HEK293 (cell line): ENCODE results near the gene PRSS56.

Experiments used
- CTCF ChIA-PET: fragments of 350-600 bp; formaldehyde crosslinking; extraction: SDS; loops from one replicate; lab custom pipeline; 2021; ENCODE audit warnings: antibody characterized with exemption; lab: Yijun Ruan, JAX
- POLR2A ChIA-PET: fragments of 300-600 bp; formaldehyde crosslinking; extraction: SDS; loops from one replicate; lab custom pipeline; 2020; ENCODE audit warnings: antibody characterized with exemption, inconsistent platforms; lab: Yijun Ruan, JAX
- H3K27ac ChIP-seq: fragments of 200-500 bp; sonication (Bioruptor generic); 2 replicates; pipeline ENCODE4 v1.5.1; 2014; ENCODE audit warnings: low read depth, low read length, control low read depth, inconsistent platforms; ENCODE audit errors: extremely low read depth
- H3K36me3 ChIP-seq, 2 experiments: fragments of 200-500 bp in 1 of 2; sonication (Bioruptor generic) in 1 of 2; 1 replicate in 1 of 2; 2 replicates in 1 of 2; pipeline ENCODE4 v1.5.1; 2014 to 2017; ENCODE audit warnings: inconsistent platforms in 2 of 2, low read length in 2 of 2; ENCODE audit not compliant: control insufficient read depth in 2 of 2, insufficient read depth in 1 of 2
- H3K4me1 ChIP-seq: fragments of 200-500 bp; sonication (Bioruptor generic); 2 replicates; pipeline ENCODE4 v1.5.1; 2014; ENCODE audit warnings: mild to moderate bottlenecking, low read length, inconsistent platforms; ENCODE audit not compliant: control insufficient read depth, insufficient read depth
- H3K4me3 ChIP-seq: 2 replicates; pipeline ENCODE4 v1.5.1; 2011; ENCODE audit warnings: low read depth, mild to moderate bottlenecking, control low read depth, low read length, moderate library complexity
- H3K9me3 ChIP-seq: fragments of 200-500 bp; sonication (Bioruptor generic); 2 replicates; pipeline ENCODE4 v1.5.1; 2014; ENCODE audit warnings: low read depth, low read length, inconsistent platforms; ENCODE audit not compliant: control insufficient read depth, insufficient read depth
- OSR2 ChIP-seq: fragments of 450-650 bp; formaldehyde crosslinking; IDR thresholded peaks from 2 replicates; pipeline ENCODE4 v1.5.1; 2016; ENCODE audit warnings: missing biosample characterization, missing genetic modification characterization
- YY2 ChIP-seq: fragments of 450-650 bp; formaldehyde crosslinking; IDR thresholded peaks from 2 replicates; pipeline ENCODE4 v1.5.1; 2016; ENCODE audit warnings: missing biosample characterization, missing genetic modification characterization
- ZBTB1 ChIP-seq: fragments of 450-650 bp; formaldehyde crosslinking; IDR thresholded peaks from 2 replicates; pipeline ENCODE4 v1.5.1; 2016; ENCODE audit warnings: missing biosample characterization, missing genetic modification characterization
- ZBTB17 ChIP-seq: fragments of 450-650 bp; formaldehyde crosslinking; IDR thresholded peaks from 2 replicates; pipeline ENCODE4 v1.5.1; 2016; ENCODE audit warnings: missing biosample characterization, missing genetic modification characterization
- ZFP37 ChIP-seq: fragments of 450-650 bp; formaldehyde crosslinking; IDR thresholded peaks from 2 replicates; pipeline ENCODE4 v1.5.1; 2016; ENCODE audit warnings: missing biosample characterization, missing genetic modification characterization
- ZNF112 ChIP-seq: fragments of 450-650 bp; formaldehyde crosslinking; IDR thresholded peaks from 2 replicates; pipeline ENCODE4 v1.5.0; 2017; ENCODE audit warnings: missing biosample characterization, missing genetic modification characterization
- ZNF155 ChIP-seq: fragments of 450-650 bp; formaldehyde crosslinking; IDR thresholded peaks from 2 replicates; pipeline ENCODE4 v1.5.1; 2016; ENCODE audit warnings: missing biosample characterization, missing genetic modification characterization
- ZNF211 ChIP-seq: fragments of 450-650 bp; formaldehyde crosslinking; IDR thresholded peaks from 2 replicates; pipeline ENCODE4 v1.5.1; 2016; ENCODE audit warnings: low read depth, missing biosample characterization, missing genetic modification characterization
- ZNF311 ChIP-seq: fragments of 450-650 bp; formaldehyde crosslinking; IDR thresholded peaks from 2 replicates; pipeline ENCODE4 v1.5.1; 2017; ENCODE audit warnings: missing biosample characterization, missing genetic modification characterization, borderline replicate concordance
- ZNF366 ChIP-seq: fragments of 450-650 bp; formaldehyde crosslinking; conservative IDR thresholded peaks from 2 replicates; pipeline ENCODE4 v1.5.1; 2016; ENCODE audit warnings: missing biosample characterization, missing genetic modification characterization
- ZNF423 ChIP-seq: fragments of 450-650 bp; formaldehyde crosslinking; IDR thresholded peaks from 2 replicates; pipeline ENCODE4 v1.5.1; 2016; ENCODE audit warnings: missing biosample characterization, missing genetic modification characterization
- ZNF426 ChIP-seq: fragments of 450-650 bp; formaldehyde crosslinking; IDR thresholded peaks from 2 replicates; pipeline ENCODE4 v1.5.1; 2017; ENCODE audit warnings: missing biosample characterization, missing genetic modification characterization, mild to moderate bottlenecking, inconsistent platforms, moderate library complexity
- ZNF530 ChIP-seq: fragments of 450-650 bp; formaldehyde crosslinking; IDR thresholded peaks from 2 replicates; pipeline ENCODE4 v1.5.1; 2016; ENCODE audit warnings: low read depth, missing biosample characterization, missing genetic modification characterization
- ZNF555 ChIP-seq: fragments of 450-650 bp; formaldehyde crosslinking; conservative IDR thresholded peaks from 2 replicates; pipeline ENCODE4 v1.5.1; 2017; ENCODE audit warnings: missing biosample characterization, mild to moderate bottlenecking, missing genetic modification characterization, inconsistent platforms
- ZNF610 ChIP-seq: fragments of 450-650 bp; formaldehyde crosslinking; IDR thresholded peaks from 2 replicates; pipeline ENCODE4 v1.5.1; 2016; ENCODE audit warnings: missing biosample characterization, missing genetic modification characterization, borderline replicate concordance
- ZNF658 ChIP-seq: fragments of 450-650 bp; formaldehyde crosslinking; IDR thresholded peaks from 2 replicates; pipeline ENCODE4; 2016; ENCODE audit warnings: missing biosample characterization, missing genetic modification characterization
- ZNF660 ChIP-seq: fragments of 450-650 bp; IDR thresholded peaks from 2 replicates; pipeline ENCODE4 v1.5.1; 2018; ENCODE audit warnings: missing biosample characterization, mild to moderate bottlenecking, missing genetic modification characterization
- ZNF830 ChIP-seq: fragments of 450-650 bp; IDR thresholded peaks from 2 replicates; pipeline ENCODE4 v1.5.0; 2018; ENCODE audit warnings: missing biosample characterization, missing genetic modification characterization, low read depth, mild to moderate bottlenecking, moderate library complexity
- TF ChIP-seq, protein P1 (sequence below): fragments of 450-650 bp; formaldehyde crosslinking; IDR thresholded peaks from 2 replicates; pipeline ENCODE4 v1.5.1; 2016; ENCODE audit warnings: missing biosample characterization, missing genetic modification characterization
- TF ChIP-seq, protein P2 (sequence below): fragments of 450-650 bp; formaldehyde crosslinking; IDR thresholded peaks from 2 replicates; pipeline ENCODE4; 2016; ENCODE audit warnings: missing biosample characterization, missing genetic modification characterization
- TF ChIP-seq, protein P3 (sequence below): fragments of 450-650 bp; formaldehyde crosslinking; IDR thresholded peaks from 2 replicates; pipeline ENCODE4 v1.5.1; 2016; ENCODE audit warnings: missing biosample characterization, missing genetic modification characterization, low read depth

The PRSS56 gene

DNA sequence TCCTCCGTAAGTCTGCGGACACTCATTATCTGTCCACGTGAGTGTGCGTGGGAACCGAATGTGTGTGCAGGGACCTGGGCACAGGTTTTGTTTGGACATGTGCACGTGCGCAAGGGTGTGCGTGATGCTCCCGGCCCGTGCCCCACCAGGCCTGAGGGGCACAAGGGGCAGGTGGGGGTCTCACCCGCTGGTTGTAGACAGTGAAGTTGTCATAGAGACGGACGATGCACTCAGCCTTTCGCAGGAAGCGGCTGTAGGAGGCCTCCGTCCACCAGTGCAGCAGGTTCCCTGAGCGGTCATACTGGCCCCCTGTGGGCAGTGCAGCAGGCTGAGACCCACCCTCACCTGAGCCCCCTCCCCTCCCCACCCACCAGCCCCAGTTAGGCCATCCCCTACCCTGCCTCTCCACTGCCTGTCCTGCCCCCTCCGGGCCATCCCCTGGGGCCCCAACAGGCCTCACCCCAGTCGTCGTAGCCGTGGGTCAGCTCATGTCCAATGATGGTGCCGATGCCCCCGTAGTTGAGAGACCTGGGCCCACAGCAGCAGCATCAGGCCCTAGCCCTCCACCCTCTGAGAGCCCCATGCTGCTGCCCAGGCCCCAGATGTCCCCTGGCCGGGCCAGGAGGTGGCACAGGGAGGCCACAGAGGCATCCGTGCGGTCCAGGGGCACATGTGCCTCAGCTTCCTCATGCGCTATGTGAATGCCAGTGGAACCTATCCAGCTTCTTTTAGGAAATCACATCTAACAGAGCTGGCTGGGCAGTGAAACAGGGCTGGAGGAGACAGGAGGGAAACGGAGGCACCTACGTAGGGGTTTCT is 38.7 kb upstream of the PRSS56 start (continued):
- TF ChIP-seq, protein P1, sequence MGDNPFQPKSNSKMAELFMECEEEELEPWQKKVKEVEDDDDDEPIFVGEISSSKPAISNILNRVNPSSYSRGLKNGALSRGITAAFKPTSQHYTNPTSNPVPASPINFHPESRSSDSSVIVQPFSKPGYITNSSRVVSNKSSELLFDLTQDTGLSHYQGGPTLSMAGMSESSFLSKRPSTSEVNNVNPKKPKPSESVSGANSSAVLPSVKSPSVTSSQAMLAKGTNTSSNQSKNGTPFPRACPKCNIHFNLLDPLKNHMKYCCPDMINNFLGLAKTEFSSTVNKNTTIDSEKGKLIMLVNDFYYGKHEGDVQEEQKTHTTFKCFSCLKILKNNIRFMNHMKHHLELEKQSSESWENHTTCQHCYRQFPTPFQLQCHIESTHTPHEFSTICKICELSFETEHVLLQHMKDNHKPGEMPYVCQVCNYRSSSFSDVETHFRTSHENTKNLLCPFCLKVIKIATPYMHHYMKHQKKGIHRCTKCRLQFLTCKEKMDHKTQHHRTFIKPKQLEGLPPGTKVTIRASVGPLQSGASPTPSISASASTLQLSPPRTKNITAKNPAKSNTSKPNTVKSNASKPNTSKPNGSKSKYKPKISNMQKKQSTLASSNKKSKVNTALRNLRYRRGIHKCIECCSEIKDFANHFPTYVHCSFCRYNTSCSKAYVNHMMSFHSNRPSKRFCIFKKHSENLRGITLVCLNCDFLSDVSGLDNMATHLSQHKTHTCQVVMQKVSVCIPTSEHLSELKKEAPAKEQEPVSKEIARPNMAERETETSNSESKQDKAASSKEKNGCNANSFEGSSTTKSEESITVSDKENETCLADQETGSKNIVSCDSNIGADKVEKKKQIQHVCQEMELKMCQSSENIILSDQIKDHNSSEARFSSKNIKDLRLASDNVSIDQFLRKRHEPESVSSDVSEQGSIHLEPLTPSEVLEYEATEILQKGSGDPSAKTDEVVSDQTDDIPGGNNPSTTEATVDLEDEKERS, result no peak
- TF ChIP-seq ZNF112 (tag by site-specific recombination) (no peak), ZNF530 (tag by site-specific recombination) (no peak), ZNF830 (tag by site-specific recombination) (no peak)
- TF ChIP-seq, protein P2, sequence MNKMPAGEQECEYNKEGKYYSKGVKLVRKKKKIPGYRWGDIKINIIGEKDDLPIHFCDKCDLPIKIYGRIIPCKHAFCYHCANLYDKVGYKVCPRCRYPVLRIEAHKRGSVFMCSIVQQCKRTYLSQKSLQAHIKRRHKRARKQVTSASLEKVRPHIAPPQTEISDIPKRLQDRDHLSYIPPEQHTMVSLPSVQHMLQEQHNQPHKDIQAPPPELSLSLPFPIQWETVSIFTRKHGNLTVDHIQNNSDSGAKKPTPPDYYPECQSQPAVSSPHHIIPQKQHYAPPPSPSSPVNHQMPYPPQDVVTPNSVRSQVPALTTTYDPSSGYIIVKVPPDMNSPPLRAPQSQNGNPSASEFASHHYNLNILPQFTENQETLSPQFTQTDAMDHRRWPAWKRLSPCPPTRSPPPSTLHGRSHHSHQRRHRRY (tag by site-specific recombination), result no peak

DNA sequence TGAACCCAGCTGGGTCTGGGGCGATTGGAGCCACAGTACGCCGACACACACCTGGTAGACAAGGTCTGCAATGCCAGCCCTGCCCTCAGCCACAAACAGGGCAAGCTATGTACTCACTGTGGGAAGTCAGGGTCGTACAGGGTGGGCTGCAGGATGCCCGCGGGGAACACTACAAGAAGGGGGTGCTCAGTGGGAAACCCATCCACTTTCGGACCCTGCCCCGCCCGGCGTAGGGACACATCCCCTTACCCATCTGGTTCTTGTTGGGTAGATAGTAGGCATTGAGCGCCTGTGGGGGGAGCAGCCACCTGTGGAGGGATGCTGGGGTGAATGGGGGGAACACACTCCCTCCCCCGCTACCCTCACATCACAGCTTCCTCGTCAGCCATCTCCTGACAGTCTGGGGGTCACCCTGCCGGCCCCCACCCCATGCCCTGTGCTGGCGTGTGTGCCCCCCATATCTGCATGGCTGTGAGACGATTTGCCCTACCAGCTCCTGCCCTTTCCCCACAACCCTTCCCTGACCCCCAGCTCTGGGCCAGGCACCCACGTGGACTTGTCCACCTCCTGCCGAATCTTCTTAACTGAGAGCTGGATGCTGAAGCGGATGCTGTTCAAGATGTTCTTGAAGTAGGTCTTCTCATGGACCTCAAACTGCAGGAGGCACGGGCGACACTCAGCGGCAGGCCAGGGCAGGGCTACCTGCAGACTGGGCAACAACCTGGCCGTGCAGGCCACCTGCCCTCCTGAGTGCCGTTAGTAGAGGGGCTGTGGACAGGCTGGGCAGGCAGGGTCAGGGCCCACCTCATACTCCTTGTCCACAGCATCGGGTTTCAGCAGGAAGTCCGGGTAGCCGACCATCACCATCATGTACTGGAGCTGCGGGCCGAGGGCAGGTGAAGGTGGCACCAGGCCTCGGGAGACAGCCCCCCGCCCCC is 37.6 kb upstream of the PRSS56 start:
- POLR2A ChIA-PET, result no interaction called here
- Histone ChIP-seq H3K4me3 (no peak overlapping the region), H3K36me3 (peaks cover 0 to 8% of the 10 kb centered on the region in 2 experiments; a peak in 1 of 3 replicates), H3K9me3 (no peaks in the 10 kb centered on the region), H3K4me1 (no peaks in the 10 kb centered on the region), H3K27ac (no peak overlapping the region)
- TF ChIP-seq ZNF555 (tag by site-specific recombination) (no peak), ZNF155 (tag by site-specific recombination) (no peak), ZNF211 (tag by site-specific recombination) (no peak), ZNF366 (no peak), ZNF660 (tag by site-specific recombination) (no peak), OSR2 (no peak), ZNF311 (tag by site-specific recombination) (no peak), ZBTB17 (no peak), YY2 (no peak), ZFP37 (tag by site-specific recombination) (no peak), ZNF658 (no peak), ZNF423 (tag by site-specific recombination) (no peak), ZNF426 (tag by site-specific recombination) (no peak), ZNF610 (tag by site-specific recombination) (no peak), ZBTB1 (no peak)
- TF ChIP-seq, protein P3, sequence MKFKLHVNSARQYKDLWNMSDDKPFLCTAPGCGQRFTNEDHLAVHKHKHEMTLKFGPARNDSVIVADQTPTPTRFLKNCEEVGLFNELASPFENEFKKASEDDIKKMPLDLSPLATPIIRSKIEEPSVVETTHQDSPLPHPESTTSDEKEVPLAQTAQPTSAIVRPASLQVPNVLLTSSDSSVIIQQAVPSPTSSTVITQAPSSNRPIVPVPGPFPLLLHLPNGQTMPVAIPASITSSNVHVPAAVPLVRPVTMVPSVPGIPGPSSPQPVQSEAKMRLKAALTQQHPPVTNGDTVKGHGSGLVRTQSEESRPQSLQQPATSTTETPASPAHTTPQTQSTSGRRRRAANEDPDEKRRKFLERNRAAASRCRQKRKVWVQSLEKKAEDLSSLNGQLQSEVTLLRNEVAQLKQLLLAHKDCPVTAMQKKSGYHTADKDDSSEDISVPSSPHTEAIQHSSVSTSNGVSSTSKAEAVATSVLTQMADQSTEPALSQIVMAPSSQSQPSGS, result no peak
- CTCF ChIA-PET, result interaction anchor here (1.0 kb wide), 1 partner anchor 38 kb away, joined by 3 read pairs; no protein-coding TSS in a partner anchor
